ENCODE results near the gene SNTB2. TPM values are rescaled to one million over a fixed set of nuclear protein-coding genes. Genes with fewer than 3 reads are reported as not detected.

SNTB2 gene
- total and polyA plus RNA-seq, 10 donors = 1.9 to 48.5 (median 28.9) TPM

- no peak overlapping the region for H3K4me3 ChIP-seq
Observed at GRCh38 chr16:69241926-69242325, 55.0 kb downstream of the SNTB2 start.

DNA sequence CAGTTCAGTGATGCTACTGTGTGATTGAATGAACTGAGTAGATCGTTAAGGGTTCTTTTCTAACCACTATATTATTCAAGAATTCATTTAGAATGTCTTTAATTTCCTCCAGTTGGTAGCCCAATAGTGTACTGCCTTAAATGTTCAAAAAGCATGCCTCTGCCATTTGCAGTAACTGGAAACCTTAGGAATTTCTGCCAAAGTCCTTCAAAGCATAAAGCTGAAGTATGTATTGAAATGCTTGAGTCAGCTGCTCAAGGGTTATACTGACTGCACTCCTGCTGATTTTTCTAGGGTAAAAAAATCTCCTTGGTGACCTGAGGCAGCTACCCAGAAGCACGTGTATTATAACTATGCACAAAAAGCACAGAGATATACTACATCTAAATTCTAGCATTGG, 56.5 kb downstream of the SNTB2 start:
- H3K27me3 ChIP-seq (replicated peaks in 1 of 7) = no peaks in the 10 kb centered on the region
- intact Hi-C loops (cut with DNase I; ENCODE audit: low total_unique reads) = no loop called here
- peaks cover 0 to 36% (median 8%) of the 10 kb centered on the region in 6 donors for H3K36me3 ChIP-seq
- H3K27ac ChIP-seq = no peak overlapping the region
- peaks cover 0 to 12% (median 0%) of the 10 kb centered on the region in 6 donors for H3K4me1 ChIP-seq
- WGBS, 5 donors = 82 to 91% (median 89%) methylated on average over 2 of the region's 2 CpGs
- H3K9me3 ChIP-seq = no peaks in the 10 kb centered on the region
- no peak for TF ChIP-seq POLR2AphosphoS5 (IDR thresholded peaks at IDR 0.05)
- no peak for TF ChIP-seq POLR2A (IDR thresholded peaks at IDR 0.05)
- TF ChIP-seq CTCF (IDR thresholded peaks at IDR 0.05 in 8 of 11, conservative IDR thresholded peaks at IDR 0.05 in 3 of 11) = no peak
- DNase-seq = no peak
- no peak overlapping the region for H3K4me3 ChIP-seq

More at GRCh38 chr16:69241926-69242325, 55.0 kb downstream of the SNTB2 start:
- intact Hi-C loops (cut with DNase I; ENCODE audit: low total_unique reads) = no loop called here
- H3K36me3 ChIP-seq = peaks cover 0 to 30% (median 3%) of the 10 kb centered on the region in 6 donors
- WGBS, 5 donors = 90 to 95% (median 94%) methylated on average over 4 of the region's 4 CpGs
- DNase-seq = no peak
- H3K9me3 ChIP-seq = no peaks in the 10 kb centered on the region
- no peak for TF ChIP-seq POLR2AphosphoS5 (IDR thresholded peaks at IDR 0.05)
- no peak for TF ChIP-seq CTCF (IDR thresholded peaks at IDR 0.05 in 8 of 11, conservative IDR thresholded peaks at IDR 0.05 in 3 of 11)
- TF ChIP-seq POLR2A (IDR thresholded peaks at IDR 0.05) = no peak
- no peaks in the 10 kb centered on the region for H3K27me3 ChIP-seq (replicated peaks in 1 of 7)
- peaks cover 0 to 28% (median 0%) of the 10 kb centered on the region in 6 donors for H3K4me1 ChIP-seq
- H3K27ac ChIP-seq = no peak overlapping the region

DNA sequence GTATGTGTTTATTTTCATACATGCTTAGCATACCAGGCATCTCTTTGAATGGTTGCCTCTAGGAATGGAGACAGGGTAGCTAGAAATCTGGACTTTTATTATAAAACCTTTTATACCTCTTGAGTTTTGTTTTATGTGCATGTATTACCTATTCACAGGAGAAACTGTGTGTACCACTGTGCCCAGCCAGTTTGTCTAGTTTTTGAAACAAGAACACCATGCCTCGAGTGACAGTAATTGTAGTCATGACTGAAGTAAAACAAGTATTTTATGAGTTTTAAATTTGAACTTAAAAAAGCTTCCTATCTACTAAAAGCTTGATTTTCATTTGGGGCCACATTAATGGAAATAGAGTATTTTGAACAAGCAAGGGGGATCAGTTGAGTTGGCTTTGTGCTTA, 57.4 kb downstream of the SNTB2 start:
- H3K4me1 ChIP-seq = peaks cover 0 to 5% (median 0%) of the 10 kb centered on the region in 6 donors
- no peaks in the 10 kb centered on the region for H3K27me3 ChIP-seq (replicated peaks in 1 of 7)
- no peak for DNase-seq
- no peaks in the 10 kb centered on the region for H3K9me3 ChIP-seq
- H3K36me3 ChIP-seq = peaks cover 0 to 44% (median 8%) of the 10 kb centered on the region in 6 donors
- WGBS, 5 donors = 90 to 98% (median 92%) methylated on average over 1 of the region's 1 CpG
- no peak overlapping the region for H3K27ac ChIP-seq
- H3K4me3 ChIP-seq = no peak overlapping the region
- intact Hi-C loops (cut with DNase I; ENCODE audit: low total_unique reads) = no loop called here
- TF ChIP-seq CTCF (IDR thresholded peaks at IDR 0.05 in 8 of 11, conservative IDR thresholded peaks at IDR 0.05 in 3 of 11) = no peak
- TF ChIP-seq POLR2AphosphoS5 (IDR thresholded peaks at IDR 0.05) = no peak
- TF ChIP-seq POLR2A (IDR thresholded peaks at IDR 0.05) = no peak

DNA sequence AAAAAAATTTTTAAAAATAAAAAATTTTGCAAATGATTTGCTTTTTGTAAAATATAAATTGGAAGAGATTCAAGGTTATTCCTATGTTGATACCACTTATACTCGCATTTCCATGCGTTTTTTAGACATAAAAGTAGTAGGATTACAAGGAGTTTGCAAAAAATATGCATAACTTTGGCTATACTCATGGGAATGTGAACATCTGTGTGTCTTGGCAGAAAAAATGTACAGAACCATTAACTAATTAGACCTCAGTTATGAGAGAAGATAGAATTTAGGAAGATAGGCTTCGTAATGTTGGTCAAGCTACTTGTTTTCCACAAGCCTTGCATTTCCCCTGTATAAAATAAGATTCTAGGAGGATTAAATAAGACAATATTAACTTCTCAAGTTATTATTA, 63.1 kb downstream of the SNTB2 start:
- intact Hi-C loops (cut with DNase I; ENCODE audit: low total_unique reads) = no loop called here
- TF ChIP-seq CTCF (IDR thresholded peaks at IDR 0.05 in 8 of 11, conservative IDR thresholded peaks at IDR 0.05 in 3 of 11) = no peak
- no peak for TF ChIP-seq POLR2AphosphoS5 (IDR thresholded peaks at IDR 0.05)
- TF ChIP-seq POLR2A (IDR thresholded peaks at IDR 0.05) = no peak
- H3K4me1 ChIP-seq = peaks cover 0 to 19% (median 6%) of the 10 kb centered on the region in 6 donors
- H3K36me3 ChIP-seq = peaks cover 0 to 60% (median 8%) of the 10 kb centered on the region in 6 donors
- no peaks in the 10 kb centered on the region for H3K9me3 ChIP-seq
- 94 to 99% (median 96%) methylated on average over 3 of the region's 3 CpGs for WGBS, 5 donors
- no peak overlapping the region for H3K27ac ChIP-seq
- no peak overlapping the region for H3K4me3 ChIP-seq
- DNase-seq = no peak
- H3K27me3 ChIP-seq (replicated peaks in 1 of 7) = no peaks in the 10 kb centered on the region
